ENCODE results near the gene SLFN12.

GRCh38 chr17:35428229-35428628 lies 4.1 kb downstream of the SLFN12 start:
- TF ChIP-seq, protein P1, sequence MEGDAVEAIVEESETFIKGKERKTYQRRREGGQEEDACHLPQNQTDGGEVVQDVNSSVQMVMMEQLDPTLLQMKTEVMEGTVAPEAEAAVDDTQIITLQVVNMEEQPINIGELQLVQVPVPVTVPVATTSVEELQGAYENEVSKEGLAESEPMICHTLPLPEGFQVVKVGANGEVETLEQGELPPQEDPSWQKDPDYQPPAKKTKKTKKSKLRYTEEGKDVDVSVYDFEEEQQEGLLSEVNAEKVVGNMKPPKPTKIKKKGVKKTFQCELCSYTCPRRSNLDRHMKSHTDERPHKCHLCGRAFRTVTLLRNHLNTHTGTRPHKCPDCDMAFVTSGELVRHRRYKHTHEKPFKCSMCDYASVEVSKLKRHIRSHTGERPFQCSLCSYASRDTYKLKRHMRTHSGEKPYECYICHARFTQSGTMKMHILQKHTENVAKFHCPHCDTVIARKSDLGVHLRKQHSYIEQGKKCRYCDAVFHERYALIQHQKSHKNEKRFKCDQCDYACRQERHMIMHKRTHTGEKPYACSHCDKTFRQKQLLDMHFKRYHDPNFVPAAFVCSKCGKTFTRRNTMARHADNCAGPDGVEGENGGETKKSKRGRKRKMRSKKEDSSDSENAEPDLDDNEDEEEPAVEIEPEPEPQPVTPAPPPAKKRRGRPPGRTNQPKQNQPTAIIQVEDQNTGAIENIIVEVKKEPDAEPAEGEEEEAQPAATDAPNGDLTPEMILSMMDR (IDR thresholded peaks at IDR 0.05) = no peak
- TF ChIP-seq POLR2A (IDR thresholded peaks at IDR 0.05) = no peak
